Measurements from ENCODE around the gene SLC22A4. TPM values are rescaled to one million over a fixed set of nuclear protein-coding genes. Genes with fewer than 3 reads are reported as not detected.
A peak's percentile ranks its signal among the peaks of the same experiment; 100 is the strongest.

SLC22A4 gene
- total RNA-seq, 1 donor from 2014 or later = 3.7 TPM

DNA sequence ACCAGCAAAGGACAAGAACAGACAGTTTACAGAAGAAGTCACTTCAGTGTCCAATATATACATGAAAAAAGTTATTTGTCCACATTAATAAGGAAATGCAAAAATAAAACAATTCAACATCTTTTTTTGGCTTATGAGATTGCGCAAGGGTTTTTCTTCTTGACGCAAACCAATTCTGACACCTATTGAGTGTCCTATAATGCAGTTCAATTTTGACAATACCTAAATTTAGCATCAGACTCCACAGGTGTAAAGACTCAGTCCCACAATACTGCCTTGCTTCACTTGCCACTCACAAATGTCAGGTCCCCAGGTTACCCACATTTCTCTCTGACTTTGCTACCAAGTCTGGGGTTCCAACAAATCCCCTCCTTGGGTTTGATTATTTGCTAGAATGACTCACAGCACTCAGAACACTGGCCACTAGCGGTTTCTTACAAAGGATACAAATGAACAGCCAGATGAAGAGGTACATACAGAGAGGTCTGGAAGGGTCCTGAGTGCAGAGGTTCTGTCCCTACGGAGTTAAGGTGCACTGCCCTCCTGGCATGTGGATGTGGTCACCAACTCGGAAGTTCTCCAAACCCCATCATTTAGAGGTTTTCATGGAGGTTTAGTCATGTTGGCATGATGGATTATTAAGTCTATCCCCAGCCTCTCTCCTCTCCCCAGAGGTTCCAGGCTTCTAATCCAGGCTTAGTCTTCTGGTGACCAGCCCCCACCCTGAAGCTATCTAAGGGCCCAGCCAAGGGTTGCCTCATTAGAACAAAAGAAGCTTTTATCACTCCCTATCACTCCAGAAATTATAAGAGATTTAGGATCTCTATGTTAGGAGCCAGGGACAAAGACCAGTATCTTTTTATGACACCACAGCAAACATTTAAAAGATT lies 48.3 kb downstream of the SLC22A4 start:
- no peak for DNase-seq (ENCODE audit: low read depth in 2 of 2)

DNA sequence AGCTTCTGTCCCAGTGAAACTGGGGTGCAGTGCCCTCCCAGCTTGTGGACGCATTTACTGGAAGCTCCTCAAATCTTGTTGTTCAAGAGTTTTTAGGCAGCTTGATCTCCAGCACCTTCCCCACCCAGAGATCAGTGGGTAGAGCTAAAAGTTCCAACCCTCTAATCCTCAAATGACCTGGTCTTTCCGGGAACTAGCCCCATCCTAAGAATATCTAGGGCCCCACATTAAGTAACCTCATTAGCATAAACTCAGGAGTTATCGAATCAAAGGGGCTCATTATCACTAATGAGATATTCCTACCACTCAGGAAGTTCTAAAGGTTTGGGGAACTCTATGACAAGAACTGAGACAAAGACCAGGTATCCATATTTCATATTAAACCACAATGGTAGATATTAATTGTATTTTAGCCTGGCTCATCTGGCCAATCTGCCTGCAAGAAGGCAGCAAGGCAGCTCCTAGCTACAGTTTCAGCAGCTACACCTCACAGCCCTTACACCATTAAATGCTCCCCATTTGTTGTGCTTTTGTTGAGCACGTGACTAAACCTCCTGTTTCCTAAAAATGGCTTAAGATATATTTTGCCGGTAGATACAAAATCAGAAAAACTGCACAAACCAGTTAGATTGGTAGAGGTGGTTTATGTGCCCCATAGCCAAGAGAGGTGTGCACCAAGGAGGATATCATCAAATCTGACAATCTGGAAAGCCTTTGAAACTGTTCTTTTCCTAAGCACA lies 50.8 kb downstream of the SLC22A4 start:
- no peak for DNase-seq (ENCODE audit: low read depth in 2 of 2)

DNA sequence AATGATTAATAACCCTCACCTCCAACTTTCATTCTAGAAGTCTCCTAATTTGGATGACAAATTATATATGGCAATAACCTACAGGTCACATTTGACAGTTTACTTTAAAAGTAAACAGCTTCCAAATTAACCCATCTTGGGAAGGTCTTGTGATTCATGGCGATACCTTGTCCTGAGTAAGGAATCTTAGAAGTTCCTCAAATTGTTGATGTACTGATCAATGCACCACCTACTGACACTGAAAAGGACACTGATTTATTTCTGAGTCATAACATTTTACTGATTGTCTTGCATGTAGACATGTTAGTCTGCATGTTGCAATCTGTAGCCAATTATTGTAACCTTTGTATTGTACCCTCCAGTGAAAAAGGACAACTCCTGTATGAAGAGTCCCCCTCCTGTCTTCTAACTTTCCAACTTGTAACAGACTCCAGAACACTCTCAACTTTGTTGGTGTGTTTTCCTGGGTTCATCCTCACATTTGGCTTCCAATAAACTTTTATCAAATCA lies 59.3 kb downstream of the SLC22A4 start:
- DNase-seq (ENCODE audit: low read depth in 2 of 2) = no peak

DNA sequence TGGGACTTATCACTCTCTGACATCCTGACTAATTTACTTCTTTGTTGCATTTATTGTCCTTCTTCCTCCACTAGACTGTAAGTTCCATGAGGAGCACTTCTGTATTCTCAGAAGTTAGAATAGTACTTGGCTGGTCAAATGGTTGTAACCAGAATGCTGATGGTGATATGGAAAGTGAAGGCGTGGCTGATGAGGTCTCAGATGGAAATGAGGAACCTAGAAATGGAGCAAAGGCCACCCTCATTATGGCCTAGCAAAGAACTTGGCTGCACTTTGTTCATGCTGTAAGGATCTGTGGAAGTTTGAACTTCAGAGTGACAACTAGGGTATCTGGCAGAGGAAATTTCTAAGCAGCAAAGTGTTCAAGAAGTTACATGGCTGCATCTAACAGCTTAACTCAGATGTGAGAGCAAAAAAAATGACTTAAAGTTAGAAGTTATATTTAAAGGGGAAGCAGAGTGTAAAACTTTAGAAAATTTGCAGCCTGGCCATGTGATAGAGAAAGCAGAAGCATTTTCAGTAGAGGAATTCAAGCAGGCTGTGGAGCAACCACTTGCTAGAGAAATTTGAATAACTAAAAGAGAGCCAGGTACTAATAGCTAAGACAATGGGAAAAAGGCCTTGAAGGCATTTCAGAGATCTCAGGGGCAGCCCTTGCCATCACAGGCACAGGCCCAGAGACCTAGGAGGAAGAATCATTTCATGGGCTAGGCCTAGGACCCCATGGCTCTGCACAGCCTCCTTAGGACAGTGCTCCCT lies 60.4 kb downstream of the SLC22A4 start:
- no peak for DNase-seq (ENCODE audit: low read depth in 2 of 2)

DNA sequence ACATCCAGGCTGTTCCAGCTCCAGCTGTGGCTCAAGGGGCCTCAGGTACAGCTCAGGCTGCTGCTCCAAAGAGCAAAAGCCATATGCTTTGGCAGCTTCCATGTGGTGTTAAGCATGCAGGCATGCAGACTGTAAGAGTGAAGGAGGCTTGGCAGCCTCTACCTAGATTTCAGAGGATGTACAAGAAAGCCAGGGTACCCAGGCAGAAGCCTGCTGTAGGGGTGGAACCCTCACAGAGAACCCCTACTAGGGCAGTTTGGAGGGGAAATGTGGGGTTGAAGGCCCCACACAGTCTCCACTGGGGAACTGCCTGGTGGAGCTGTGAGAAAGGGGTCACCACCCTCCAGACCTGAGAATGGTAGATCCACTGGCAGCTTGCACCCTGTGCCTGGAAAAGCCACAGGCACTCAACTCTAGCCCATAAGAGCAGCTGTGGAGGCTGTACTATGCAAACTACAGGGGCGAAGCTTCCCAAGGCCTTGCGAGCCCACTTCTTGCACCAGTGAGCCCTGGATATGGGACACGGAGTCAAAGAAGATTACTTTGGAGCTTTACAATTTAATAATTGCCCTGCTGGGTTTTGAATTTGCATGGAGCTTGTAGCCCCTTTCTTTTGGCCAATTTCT lies 61.1 kb downstream of the SLC22A4 start:
- no peak for DNase-seq (ENCODE audit: low read depth in 2 of 2)

DNA sequence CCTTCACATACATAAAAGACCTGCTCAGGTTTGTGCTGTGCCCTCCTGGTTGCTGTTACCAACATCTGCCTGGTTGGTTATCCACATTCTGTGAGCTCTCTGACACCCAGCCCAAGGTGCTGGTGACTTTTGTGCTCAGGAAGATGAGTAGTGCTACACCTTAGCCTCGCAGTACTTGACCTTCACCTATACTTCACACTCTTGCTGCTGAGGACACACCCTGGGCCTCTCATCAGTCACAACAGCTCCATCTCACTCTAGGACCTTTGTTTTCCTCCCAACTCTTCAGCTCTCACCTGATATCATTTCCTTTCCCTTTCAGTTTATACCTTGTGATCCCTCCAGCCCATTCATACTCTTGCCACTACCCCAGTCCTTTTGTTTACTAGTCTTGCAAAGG lies 64.6 kb downstream of the SLC22A4 start:
- DNase-seq (ENCODE audit: low read depth in 2 of 2) = no peak

DNA sequence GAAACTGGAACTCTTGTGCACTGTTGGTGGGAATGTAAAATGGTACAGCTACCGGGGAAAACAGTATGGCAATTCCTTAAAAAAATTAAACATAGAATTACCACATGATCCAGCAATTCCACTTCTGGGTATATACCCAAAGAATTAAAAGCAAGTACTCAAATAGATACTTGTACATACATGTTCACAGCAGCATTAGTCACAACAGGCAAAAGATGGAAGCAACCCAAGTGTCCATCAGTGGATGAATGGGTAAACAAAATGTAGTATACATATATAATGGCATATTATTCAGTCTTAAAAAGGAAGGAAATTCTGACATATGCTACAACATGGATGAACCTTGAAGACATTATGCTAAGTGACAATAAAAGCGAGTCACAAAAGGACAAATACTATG lies 67.9 kb downstream of the SLC22A4 start:
- no peak for DNase-seq (ENCODE audit: low read depth in 2 of 2)

DNA sequence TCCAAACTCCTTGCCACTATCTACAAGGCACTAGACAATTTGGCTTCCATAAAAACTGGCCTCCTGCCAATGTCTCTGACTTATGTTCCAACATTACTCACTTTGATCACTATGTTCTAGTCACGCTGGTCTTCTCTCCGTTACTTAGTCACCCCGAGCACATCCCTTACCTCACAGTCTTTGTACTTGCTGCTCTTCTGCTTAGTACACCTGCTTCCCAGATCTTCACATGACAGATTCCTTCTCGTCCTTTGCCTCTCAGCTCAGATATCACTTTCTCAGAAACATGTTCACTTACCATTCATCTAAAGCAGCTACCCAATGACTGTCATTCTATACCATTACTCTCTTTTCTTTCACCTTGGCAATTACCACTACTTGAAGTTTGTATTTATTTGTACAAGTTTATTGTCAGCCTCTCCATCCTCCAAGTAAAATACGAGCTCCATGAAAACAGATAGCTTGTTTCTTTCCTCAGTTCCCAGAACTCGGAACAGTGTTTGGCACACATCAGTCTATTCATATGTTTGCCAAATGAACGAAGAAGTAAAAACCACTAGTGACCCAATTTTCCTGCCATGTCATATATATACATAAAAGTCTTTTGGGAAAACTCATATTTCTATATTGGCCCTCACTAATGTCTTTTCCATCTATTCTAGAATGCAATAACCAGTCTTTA lies 69.4 kb downstream of the SLC22A4 start:
- DNase-seq (ENCODE audit: low read depth in 2 of 2) = peak in 1 of 2 donors; percentile 73

DNA sequence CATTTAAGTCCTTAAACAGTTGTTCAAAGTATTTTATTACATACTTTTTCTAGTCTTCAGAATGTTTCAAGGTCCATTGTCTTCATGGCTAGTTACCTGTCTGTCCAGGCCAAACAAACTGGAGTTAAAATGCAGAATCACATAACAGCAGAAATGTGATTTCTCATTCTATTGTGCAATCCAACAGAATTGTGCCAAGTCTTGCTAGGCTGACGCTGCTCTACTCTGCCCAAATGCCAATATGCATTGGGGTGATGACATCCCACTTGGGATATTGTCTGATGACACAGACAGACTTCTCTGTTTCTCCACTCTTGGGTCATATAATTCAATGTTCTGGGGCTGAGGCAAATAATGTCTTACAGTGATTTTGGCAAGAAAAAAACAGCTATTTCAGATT lies 70.1 kb downstream of the SLC22A4 start:
- no peak for DNase-seq (ENCODE audit: low read depth in 2 of 2)

DNA sequence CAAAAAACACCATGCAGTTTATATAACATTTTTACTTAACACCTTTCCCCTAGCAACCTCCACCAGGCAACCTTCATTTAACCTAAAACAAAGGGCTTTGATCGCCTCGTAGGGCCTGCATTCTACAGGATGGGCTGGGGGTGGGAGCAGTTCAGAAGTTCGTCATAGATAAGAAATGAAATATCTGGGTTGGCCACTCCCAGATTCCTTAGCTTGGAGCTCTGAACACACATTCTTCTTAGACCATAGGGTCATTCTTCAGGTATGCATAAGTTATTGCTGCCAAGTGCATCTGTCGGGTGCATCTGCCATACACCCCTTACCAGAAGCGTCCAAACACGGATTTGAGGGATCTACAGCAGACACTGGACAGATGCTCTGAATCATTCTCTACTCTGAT lies 71.0 kb downstream of the SLC22A4 start:
- DNase-seq (ENCODE audit: low read depth in 2 of 2) = no peak

DNA sequence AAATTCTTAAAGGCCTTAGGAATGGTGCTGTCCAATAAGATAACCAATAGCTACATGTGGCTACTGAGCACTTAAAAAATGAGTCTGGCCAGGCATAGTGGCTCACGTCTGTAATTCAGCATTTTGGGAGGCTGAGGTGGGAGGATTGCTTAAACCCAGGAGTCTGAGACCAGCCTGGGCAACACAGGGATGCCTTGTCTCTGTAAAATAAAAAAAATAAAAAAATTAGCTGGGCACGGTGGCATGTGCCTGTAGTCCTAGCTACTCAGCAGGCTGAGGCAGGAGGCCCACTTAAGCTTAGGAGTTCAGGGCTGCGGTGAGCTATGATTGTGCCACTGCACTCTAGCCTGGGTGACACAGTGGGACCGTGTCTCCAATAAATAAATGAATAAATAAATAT lies 74.0 kb downstream of the SLC22A4 start:
- no peak for DNase-seq (ENCODE audit: low read depth in 2 of 2)

DNA sequence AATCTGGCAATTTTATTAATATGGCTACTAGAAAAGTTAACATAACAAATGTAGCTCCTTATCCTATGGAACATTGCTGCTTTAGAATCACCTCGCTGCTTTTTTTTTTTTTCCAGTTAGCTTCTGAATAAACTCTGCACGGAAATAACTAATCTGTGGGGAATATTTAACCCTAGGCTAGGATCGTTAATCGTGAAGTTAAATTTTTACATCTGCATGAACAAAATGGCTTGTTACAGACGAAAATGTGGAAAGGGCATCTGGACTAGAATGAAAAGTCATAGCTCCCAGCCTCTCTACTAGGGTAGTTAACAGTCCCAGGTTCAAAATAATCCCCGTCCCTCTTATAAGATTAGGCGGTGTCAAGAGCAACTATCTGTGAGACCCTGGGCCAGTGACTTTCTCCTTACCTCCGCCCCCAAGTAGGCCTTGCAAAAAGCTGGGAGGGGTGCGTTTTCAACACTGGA lies 74.8 kb downstream of the SLC22A4 start:
- no peak for DNase-seq (ENCODE audit: low read depth in 2 of 2)

DNA sequence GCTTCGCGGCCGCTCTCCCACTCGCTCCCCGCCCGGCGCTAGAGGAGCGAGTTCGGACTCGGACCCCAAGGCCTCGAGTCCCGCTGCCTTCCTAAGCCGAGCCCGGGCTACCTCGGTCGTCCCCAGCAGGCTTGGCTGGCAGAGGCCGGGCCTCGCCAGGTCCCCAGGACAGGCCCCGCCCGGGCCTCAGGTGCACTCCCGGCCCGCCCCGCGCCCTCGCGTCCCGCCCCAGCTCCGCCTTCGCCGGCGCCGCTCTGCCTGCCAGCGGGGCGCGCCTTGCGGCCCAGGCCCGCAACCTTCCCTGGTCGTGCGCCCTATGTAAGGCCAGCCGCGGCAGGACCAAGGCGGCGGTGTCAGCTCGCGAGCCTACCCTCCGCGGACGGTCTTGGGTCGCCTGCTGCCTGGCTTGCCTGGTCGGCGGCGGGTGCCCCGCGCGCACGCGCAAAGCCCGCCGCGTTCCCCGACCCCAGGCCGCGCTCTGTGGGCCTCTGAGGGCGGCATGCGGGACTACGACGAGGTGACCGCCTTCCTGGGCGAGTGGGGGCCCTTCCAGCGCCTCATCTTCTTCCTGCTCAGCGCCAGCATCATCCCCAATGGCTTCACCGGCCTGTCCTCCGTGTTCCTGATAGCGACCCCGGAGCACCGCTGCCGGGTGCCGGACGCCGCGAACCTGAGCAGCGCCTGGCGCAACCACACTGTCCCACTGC lies 75.4 kb downstream of the SLC22A4 start, which contains the start of gene SLC22A5:
TSS of gene SLC22A5 (plus strand) at position 237 of the 707 bp plus-strand sequence. CDS start at position 500, 263 bp downstream.
- peak in 1 of 2 donors; percentile 66 for DNase-seq (ENCODE audit: low read depth in 2 of 2)

DNA sequence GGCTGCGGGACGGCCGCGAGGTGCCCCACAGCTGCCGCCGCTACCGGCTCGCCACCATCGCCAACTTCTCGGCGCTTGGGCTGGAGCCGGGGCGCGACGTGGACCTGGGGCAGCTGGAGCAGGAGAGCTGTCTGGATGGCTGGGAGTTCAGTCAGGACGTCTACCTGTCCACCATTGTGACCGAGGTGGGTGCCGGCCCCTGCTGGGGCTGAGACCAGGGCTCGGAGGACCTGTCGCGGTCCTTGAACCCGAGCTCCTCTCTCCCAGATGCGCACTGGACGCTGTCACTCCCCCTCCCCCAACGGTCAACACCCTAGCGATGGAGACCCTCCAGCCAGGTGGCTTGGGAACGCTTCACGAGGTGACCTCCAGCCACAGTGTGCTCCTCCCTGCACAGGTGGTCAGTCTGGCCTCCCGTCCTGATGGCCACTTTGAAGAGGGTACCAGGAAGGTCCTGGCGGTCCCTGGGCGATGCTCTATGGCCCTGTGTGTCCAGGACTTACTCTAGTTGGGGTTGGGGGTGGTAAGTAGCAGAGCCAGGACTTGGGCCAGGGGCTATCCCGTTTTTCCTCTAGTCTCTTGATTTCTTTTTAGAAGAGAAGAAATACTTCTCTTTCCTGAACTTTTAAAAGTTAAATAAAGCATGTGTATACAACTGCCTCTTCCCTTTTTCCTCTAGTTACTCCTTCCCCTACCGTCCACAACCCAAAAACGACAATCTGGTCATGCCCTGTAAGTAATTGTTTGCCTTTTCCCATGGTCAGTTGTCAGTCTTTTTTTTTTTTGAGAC lies 76.2 kb downstream of the SLC22A4 start:
- no peak for DNase-seq (ENCODE audit: low read depth in 2 of 2)

DNA sequence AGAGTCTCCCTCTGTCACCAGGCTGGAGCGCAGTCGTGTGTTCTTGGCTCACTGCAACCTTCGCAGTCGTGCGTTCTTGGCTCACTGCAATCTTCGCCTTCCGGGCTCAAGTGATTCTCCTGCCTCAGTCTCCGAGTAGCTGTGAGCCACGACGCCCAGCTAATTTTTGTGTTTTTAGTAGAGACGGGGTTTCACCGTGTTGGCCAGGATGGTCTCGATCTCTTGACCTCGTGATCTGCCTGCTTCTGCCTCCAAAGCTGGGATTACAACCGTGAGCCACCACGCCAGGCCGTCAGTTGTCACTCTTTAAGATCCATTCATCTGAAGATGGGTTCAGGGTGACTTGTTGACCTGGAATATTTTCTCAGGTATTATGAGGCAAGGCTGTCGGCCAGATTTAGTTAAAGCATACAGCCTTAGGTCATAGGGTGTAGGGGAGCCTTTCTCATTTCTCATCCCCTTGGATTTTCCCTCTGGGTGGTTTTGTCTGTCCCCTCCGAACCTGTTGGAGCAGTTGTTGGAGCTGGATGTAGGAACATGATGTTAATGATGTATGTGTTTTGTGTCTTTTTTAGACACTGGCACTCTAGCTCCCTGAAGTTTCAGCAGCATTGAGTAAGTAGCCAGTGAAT lies 76.9 kb downstream of the SLC22A4 start:
- DNase-seq (ENCODE audit: low read depth in 2 of 2) = no peak

DNA sequence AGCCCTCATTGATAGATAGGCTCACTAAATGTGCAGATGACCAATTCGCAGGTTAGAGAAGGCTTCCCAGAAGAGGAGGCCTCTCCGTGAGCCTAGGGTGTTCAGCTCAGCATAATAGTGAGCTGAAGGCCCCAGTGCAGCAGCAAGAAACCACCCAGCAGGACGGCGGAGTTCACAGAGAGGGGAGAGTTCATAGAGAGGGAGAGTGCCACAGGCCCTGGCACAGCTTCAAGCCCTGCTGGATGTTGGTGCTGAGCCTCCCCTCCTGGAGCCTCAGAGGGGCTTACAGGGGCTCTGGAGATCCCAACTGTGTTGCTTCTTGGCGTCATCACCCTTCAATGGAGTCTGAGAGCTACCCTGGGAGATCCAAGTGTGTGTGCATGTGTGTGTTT lies 77.4 kb downstream of the SLC22A4 start:
- no peak for DNase-seq (ENCODE audit: low read depth in 2 of 2)

DNA sequence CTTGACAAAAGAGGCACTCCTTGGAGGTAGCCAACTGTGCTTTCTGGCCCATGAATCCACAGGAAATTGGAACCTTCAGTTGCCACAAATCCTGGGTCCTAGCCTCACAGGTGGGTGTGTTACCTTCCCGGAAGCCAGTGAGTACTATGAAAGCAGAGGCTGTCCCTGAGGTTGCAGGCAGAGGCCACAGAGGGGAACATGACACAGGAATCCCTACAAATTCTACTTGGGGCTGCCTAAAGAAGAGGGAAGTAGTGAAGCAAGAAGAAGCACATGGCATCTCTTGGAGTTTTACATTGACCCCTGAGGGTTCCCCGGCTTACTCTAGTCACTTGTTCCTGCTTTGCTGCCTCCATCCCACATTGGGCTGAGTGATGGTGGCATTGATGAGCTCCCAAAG lies 77.9 kb downstream of the SLC22A4 start:
- DNase-seq (ENCODE audit: low read depth in 2 of 2) = no peak

DNA sequence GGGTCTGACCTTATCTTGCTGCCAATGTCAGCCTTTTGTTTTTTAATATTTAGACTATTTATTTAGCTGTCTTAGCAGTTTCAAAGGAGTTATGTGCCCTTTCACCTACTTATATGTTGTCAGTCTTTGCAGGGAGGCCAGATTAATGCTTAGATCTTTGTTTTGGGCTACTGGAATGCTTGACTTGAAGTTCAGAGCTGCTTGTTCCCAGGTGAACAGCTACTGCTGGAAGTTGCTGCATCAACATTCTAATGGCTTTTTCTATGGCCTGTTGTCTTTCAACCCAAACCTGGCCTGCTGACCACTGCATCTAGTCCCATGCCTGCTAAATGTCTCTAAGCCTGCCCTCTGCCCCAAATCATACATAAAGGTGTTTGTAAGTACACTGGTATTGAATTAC lies 78.3 kb downstream of the SLC22A4 start:
- no peak for DNase-seq (ENCODE audit: low read depth in 2 of 2)

DNA sequence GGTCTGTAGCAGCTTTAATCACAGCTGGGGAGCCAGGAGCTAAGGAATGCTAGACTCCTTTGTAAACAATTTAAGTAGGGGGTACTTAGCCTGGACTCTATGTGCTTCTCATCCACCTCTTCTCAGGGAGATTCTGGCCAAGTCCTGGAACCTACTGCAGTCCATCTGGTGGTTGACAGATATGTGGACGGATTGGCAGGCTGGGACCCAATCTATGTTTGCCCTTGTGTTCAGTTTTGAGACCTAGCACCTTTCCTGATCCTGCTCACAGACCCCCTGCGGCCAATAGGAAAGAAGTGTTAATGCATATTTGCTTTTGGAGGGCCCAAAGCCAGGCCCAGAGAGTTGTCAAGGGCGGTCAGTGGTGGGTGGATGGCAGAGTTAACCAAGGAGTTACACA lies 81.8 kb downstream of the SLC22A4 start:
- no peak for DNase-seq (ENCODE audit: low read depth in 2 of 2)
